KMS-11 (cell line): ENCODE results near the gene ANKRD26.

Experiments used
- H2AFZ ChIP-seq: fragments of 200-600 bp; sonication (generic); 2 replicates; pipeline ENCODE4 v1.6.1; 2016; ENCODE audit warnings: antibody characterized with exemption, mixed run types, low read depth
- H3K27ac ChIP-seq: fragments of 200-600 bp; sonication (generic); 2 replicates; pipeline ENCODE4 v1.6.1; 2016; ENCODE audit warnings: mild to moderate bottlenecking, mixed run types
- H3K27me3 ChIP-seq: fragments of 200-600 bp; sonication (generic); 2 replicates; pipeline ENCODE4 v1.6.1; 2017; ENCODE audit warnings: mild to moderate bottlenecking, low read depth, mixed run types, moderate library complexity; ENCODE audit not compliant: insufficient read depth
- H3K36me3 ChIP-seq: fragments of 200-600 bp; sonication (generic); 2 replicates; pipeline ENCODE4 v1.6.1; 2017; ENCODE audit warnings: mild to moderate bottlenecking, mixed run types; ENCODE audit not compliant: insufficient read depth
- H3K4me1 ChIP-seq: fragments of 200-600 bp; sonication (generic); 2 replicates; pipeline ENCODE4 v1.6.1; 2016; ENCODE audit warnings: mild to moderate bottlenecking, low read depth, mixed run types; ENCODE audit not compliant: poor library complexity, severe bottlenecking
- H3K4me2 ChIP-seq: fragments of 200-600 bp; sonication (generic); 2 replicates; pipeline ENCODE4 v1.7.0; 2016; ENCODE audit warnings: mild to moderate bottlenecking, mixed run types
- H3K4me3 ChIP-seq: fragments of 200-600 bp; sonication (generic); IDR thresholded peaks from 2 replicates; pipeline ENCODE4 v1.6.1; 2017; ENCODE audit warnings: low read depth, low read length, mixed read lengths; ENCODE audit not compliant: insufficient read depth
- H3K79me2 ChIP-seq: fragments of 200-600 bp; sonication (generic); 2 replicates; pipeline ENCODE4 v1.6.1; 2016; ENCODE audit warnings: low read depth, mixed run types; ENCODE audit not compliant: insufficient read depth
- H3K9ac ChIP-seq: fragments of 200-600 bp; sonication (generic); 2 replicates; pipeline ENCODE4 v1.6.1; 2016; ENCODE audit warnings: mild to moderate bottlenecking, mixed run types
- H4K20me1 ChIP-seq: fragments of 200-600 bp; sonication (generic); 2 replicates; pipeline ENCODE4 v1.6.1; 2016; ENCODE audit warnings: mild to moderate bottlenecking, mixed run types; ENCODE audit not compliant: insufficient read depth
- CTCF ChIP-seq: fragments of 200-600 bp; sonication (generic); conservative IDR thresholded peaks from 2 replicates; pipeline ENCODE4 v1.6.1; 2017; ENCODE audit warnings: low read depth, mild to moderate bottlenecking, antibody characterized with exemption, low read length, moderate library complexity, mixed read lengths

ANKRD26 gene

GRCh38 chr10:27038168-27038567, 62.1 kb downstream of the ANKRD26 start:
- TF ChIP-seq CTCF, result no peak
- Histone ChIP-seq H3K36me3 (no peaks in the 10 kb centered on the region), H3K79me2 (no peaks in the 10 kb centered on the region), H4K20me1 (no peaks in the 10 kb centered on the region), H2AFZ (no peak overlapping the region), H3K27ac (no peak overlapping the region), H3K4me3 (no peak overlapping the region), H3K4me1 (no peaks in the 10 kb centered on the region), H3K9ac (no peak overlapping the region), H3K27me3 (no peaks in the 10 kb centered on the region), H3K4me2 (no peak overlapping the region)

GRCh38 chr10:27035163-27035562, 65.1 kb downstream of the ANKRD26 start:
- no peak for TF ChIP-seq CTCF
- Histone ChIP-seq H3K4me2 (no peak overlapping the region), H3K27ac (no peak overlapping the region), H3K36me3 (no peaks in the 10 kb centered on the region), H4K20me1 (no peaks in the 10 kb centered on the region), H3K4me1 (peaks cover 2% of the 10 kb centered on the region), H2AFZ (no peak overlapping the region), H3K79me2 (no peaks in the 10 kb centered on the region), H3K9ac (no peak overlapping the region), H3K27me3 (no peaks in the 10 kb centered on the region), H3K4me3 (no peak overlapping the region)

- no peak overlapping the region for H3K4me3 ChIP-seq
- H3K36me3 ChIP-seq, result no peaks in the 10 kb centered on the region
Observed at GRCh38 chr10:27030060-27030459, 70.2 kb downstream of the ANKRD26 start.

GRCh38 chr10:27022048-27022447, 78.2 kb downstream of the ANKRD26 start:
- H3K36me3 ChIP-seq, result no peaks in the 10 kb centered on the region
- H3K27me3 ChIP-seq, result no peaks in the 10 kb centered on the region
- no peak overlapping the region for H3K4me3 ChIP-seq
- H2AFZ ChIP-seq, result no peak overlapping the region
- H3K4me1 ChIP-seq, result no peaks in the 10 kb centered on the region
- no peak overlapping the region for H3K9ac ChIP-seq
- no peak for TF ChIP-seq CTCF
- no peak overlapping the region for H3K4me2 ChIP-seq
- H4K20me1 ChIP-seq, result no peaks in the 10 kb centered on the region
- H3K79me2 ChIP-seq, result no peaks in the 10 kb centered on the region
- H3K27ac ChIP-seq, result no peak overlapping the region

More at GRCh38 chr10:27030060-27030459, 70.2 kb downstream of the ANKRD26 start:
- Histone ChIP-seq H3K4me1 (peaks cover 6% of the 10 kb centered on the region), H3K79me2 (no peaks in the 10 kb centered on the region), H3K27ac (no peak overlapping the region), H3K9ac (no peak overlapping the region), H4K20me1 (no peaks in the 10 kb centered on the region), H2AFZ (no peak overlapping the region), H3K4me2 (no peak overlapping the region), H3K27me3 (no peaks in the 10 kb centered on the region)
- TF ChIP-seq CTCF, result no peak
